Stimulated activated CD4-positive, alpha-beta T cell treated with anti-CD3 and anti-CD28 coated beads, TNF-alpha, amount 100 ng/mL, for 48 hours (primary cell): ENCODE data around the gene LRRC14B.
"Not testable (repeated sequence)": the region's sequence is repeated elsewhere in the genome, so short reads cannot be mapped to it uniquely, and the experiment has no call there.

ENCODE experiments used
- DNase-seq, 3 donors: peaks; one replicate each; pipeline ENCODE4 v3.0.0-alpha.2; 2020; ENCODE audit warnings: low read depth in 3 of 3

The LRRC14B gene

GRCh38 chr5:206927-207536 lies 15.7 kb downstream of the LRRC14B start:
- no peak for DNase-seq

- no peak for DNase-seq
Measured at GRCh38 chr5:207599-207998, 16.3 kb downstream of the LRRC14B start.

- DNase-seq = no peak
Measured at GRCh38 chr5:208449-209114, 17.3 kb downstream of the LRRC14B start.

- no peak for DNase-seq
Measured at GRCh38 chr5:213803-214395, 22.6 kb downstream of the LRRC14B start.

GRCh38 chr5:215256-215655 lies 24.0 kb downstream of the LRRC14B start:
- DNase-seq = not testable (repeated sequence)

- DNase-seq = not testable (repeated sequence)
Measured at GRCh38 chr5:216076-216475, 24.8 kb downstream of the LRRC14B start.

- peak; percentile 92 to 97 (median 95) for DNase-seq
Measured at GRCh38 chr5:217494-218456, 26.5 kb downstream of the LRRC14B start, which contains the start of the genes CCDC127 and SDHA. TSS of gene CCDC127 (minus strand) at chr5:218153. CDS start at chr5:216849, 1,304 bp downstream. TSS of gene SDHA (plus strand) at chr5:218320. CDS start at chr5:218356, 36 bp downstream.

- peak in 1 of 3 donors; percentile 11 for DNase-seq
Measured at GRCh38 chr5:218457-219291, 27.4 kb downstream of the LRRC14B start.

GRCh38 chr5:219460-219863 lies 28.2 kb downstream of the LRRC14B start:
- no peak for DNase-seq

- DNase-seq = no peak
Measured at GRCh38 chr5:219991-220390, 28.7 kb downstream of the LRRC14B start.

- not testable (repeated sequence) for DNase-seq
Measured at GRCh38 chr5:222951-223715, 31.8 kb downstream of the LRRC14B start.

GRCh38 chr5:223791-224190 lies 32.5 kb downstream of the LRRC14B start:
- no peak for DNase-seq

GRCh38 chr5:225334-225733 lies 34.0 kb downstream of the LRRC14B start:
- no peak for DNase-seq

- not testable (repeated sequence) for DNase-seq
Measured at GRCh38 chr5:227375-227774, 36.1 kb downstream of the LRRC14B start.

GRCh38 chr5:228886-229285 lies 37.6 kb downstream of the LRRC14B start:
- no peak for DNase-seq

GRCh38 chr5:230711-231110 lies 39.4 kb downstream of the LRRC14B start:
- no peak for DNase-seq

- no peak for DNase-seq
Measured at GRCh38 chr5:231661-232060, 40.4 kb downstream of the LRRC14B start.

- not testable (repeated sequence) for DNase-seq
Measured at GRCh38 chr5:233426-233825, 42.1 kb downstream of the LRRC14B start.

- DNase-seq = no peak
Measured at GRCh38 chr5:234450-234849, 43.2 kb downstream of the LRRC14B start.

- DNase-seq = not testable (repeated sequence)
Measured at GRCh38 chr5:235527-235926, 44.2 kb downstream of the LRRC14B start.
